Ecto neural progenitor cell (in vitro differentiated cells): ENCODE measurements around the gene PTGFR.

ENCODE experiments used
- DNase-seq: peaks from one replicate; pipeline ENCODE4 v3.0.0-alpha.2; 2018; ENCODE audit warnings: low spot score

PTGFR gene

DNA sequence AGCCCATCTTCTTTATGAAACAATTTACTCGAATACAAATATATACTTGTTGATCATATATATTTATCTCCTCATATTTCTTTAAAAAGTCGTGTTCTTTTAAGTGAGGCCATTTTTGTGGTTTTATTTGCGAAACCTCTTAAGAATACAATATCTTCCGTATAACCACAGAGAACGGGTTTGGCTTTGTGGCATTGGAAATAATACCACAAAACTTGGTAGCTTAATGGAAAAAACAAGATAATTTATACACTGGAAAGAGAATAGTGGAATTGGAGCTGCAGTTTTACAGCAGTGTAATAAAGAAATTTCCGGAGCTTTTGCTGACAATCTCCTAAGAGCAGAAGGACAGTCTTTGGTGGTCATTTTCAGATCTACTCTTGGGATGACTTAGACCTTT, 29.4 kb downstream of the PTGFR start:
- no peak for DNase-seq

DNA sequence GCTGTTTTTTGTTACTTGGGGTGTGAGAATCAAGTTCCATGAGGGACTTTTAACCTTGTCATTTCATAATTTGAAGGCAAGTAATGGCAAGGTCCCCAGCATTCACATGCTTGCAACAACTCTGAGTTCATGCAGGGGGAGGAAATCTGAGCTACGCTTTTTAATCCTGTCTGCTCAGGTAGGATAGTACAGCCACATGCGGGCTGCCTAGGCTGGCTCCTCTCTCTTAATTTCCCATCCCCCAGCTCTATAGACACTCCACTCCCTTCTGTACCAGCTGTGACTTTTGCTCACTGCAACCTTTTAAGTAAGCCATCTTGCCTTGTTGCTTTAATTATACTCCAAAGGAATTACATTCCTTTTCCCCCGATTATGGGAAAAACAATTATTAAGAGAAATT, 30.1 kb downstream of the PTGFR start:
- DNase-seq = no peak

DNA sequence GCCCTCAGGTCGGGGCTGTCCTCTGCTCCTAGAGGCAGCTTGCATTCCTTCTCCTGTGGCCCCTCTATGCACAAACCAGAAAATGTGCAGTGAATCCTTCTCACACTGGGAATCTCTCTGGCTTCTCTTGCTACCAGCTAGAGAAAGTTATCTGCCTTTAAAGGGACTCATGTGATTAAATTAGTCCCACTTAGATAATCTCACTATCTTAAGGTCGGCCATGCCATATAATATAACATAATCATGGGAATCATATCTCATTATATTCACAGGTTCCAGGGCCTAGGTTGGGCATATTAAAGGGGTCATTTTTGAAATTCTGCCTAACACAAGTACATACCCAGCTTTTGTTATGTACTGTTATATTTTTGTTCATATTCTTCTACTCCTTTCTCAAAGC, 31.4 kb downstream of the PTGFR start:
- no peak for DNase-seq

DNA sequence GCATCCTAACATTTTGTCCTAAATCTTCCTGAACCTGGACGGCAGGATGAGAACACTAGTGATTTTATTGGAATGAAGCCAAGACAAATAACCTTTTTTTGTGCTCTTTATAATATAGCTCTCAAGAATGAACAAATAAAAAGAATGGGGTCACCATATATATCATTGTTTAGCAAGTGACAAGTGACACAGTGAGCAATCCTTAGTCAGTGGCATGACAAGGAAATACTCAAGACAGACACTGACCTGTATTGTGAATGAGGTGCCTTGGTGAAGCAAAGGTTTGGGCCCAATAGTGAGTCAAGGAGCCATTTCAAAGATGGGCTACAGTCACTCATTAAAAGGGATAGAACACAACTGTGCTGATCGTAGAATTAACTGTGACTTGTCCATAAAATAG, 35.7 kb downstream of the PTGFR start:
- no peak for DNase-seq

DNA sequence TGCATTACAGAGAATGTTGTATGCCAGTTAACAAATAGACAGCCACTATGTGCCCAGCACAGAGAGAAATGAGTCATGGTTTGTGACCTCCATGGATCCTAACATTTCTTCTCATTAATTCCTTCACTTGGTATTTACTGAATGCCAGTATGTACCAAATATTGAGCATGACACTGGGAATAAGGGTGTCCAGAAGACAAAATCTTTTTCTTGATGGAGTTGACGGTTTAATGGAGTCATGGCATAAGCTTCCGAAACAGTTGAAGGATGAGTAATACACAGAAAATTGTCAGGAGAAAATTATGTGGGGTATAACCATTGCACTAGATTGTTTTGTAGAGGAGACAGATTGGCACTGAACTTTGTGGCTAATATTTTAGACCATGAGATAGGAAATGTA, 36.9 kb downstream of the PTGFR start:
- no peak for DNase-seq

DNA sequence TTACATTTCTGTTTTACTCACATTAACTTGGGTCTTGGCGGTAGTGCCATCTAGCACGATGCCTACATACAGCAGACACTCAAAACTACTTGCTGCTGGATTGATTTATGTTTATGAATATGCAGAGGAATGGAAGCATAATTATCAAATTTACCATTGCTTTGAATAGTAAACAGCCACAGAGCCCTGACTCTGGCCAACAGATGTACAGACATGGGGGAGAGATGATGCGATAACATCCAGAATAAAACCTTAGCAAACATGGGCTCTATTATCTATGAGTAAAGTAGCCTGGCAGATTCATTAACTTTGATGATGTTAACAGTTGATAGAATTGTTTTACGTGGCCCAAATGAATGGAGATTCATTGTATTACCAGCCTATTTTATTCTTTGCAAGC, 42.8 kb downstream of the PTGFR start:
- no peak for DNase-seq

DNA sequence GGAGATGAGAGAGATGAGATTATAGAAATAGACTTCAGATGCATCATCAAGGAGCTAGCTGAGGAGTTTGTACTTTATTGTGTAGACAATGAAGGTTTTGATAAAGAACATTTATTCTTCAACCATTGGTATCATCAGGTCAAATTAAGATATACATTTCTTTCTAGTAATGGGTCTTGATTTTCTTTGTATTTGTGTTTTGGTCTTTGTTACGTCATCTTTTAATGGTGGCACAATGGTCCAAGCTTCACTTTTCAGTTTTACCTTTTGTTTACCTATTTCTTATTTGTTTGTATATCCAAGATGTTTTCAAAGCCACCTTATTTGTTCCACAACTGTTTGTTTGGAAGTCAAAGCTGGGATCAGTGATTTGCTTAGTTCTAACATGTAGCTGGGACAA, 44.5 kb downstream of the PTGFR start:
- DNase-seq = no peak

DNA sequence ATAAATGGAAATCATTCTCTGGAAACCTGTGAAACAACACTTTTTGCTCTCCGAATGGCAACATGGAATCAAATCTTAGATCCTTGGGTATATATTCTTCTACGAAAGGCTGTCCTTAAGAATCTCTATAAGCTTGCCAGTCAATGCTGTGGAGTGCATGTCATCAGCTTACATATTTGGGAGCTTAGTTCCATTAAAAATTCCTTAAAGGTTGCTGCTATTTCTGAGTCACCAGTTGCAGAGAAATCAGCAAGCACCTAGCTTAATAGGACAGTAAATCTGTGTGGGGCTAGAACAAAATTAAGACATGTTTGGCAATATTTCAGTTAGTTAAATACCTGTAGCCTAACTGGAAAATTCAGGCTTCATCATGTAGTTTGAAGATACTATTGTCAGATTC, 45.7 kb downstream of the PTGFR start:
- no peak for DNase-seq

DNA sequence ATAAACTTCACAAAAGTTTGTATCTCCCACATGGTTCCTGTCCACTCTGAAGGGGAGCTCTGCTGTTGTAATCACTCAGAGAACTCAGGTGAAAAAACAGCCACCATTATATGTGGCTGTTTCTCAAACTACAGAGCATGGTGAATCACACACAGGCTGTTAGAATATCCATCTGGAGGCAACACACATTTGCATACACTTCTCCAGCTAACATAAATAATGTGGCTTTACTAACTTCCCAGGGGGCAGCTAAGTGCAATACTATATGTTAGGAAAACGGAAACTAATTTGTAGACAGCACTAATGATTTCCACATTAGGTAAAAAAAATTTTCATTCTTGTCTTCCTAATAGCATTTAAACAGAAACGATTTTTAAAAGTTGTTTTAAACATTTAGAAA, 49.3 kb downstream of the PTGFR start:
- no peak for DNase-seq

DNA sequence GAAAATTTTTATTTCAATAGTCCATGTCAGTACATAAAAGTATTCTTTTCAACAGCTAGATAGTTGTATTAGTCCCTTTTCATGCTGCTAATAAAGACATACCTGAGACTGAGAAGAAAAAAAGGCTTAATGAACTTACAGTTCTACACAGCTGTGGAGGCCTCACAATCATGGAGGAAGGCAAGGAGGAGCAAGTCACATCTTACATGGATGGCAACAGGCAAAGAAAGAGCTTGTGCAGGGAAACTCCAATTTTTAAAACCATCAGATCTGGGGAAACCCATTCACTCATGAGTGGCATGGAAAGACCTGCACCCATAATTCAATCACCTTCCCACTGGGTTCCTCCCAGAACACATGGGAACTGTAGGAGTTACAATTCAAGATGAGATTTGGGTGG, 50.7 kb downstream of the PTGFR start:
- DNase-seq = no peak

DNA sequence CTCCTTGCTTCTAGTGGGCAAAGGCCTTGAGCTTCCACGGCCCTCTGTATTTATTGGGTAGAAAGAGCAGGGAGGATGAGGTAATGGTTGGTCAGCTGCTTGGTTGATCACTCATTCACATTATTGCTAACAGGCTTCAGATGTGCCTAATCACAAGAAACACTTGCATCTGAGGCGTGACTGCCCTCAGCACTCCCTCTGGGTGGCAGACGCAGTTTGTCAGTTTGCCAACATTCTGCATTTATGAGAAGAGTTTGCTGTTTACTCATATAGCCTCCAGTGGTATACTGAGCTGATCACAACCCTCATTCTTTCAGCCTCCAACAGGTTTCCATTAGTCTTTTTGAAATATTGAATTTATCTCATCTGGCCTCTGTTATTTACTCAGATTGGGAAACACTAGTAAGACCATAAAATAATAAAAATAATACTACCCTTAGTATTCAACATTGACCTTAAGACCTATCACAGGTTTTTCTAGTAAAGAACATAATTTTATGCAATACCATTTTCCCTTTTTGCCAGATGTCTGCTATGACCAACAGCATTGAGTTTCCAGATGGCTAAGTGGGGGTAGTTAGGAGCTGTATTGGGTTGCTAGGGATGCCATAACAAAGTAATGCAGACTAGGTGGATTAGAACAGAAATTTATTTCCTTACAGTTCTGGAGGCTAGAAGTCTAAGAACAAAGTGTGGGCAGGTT, 53.3 kb downstream of the PTGFR start:
- no peak for DNase-seq

DNA sequence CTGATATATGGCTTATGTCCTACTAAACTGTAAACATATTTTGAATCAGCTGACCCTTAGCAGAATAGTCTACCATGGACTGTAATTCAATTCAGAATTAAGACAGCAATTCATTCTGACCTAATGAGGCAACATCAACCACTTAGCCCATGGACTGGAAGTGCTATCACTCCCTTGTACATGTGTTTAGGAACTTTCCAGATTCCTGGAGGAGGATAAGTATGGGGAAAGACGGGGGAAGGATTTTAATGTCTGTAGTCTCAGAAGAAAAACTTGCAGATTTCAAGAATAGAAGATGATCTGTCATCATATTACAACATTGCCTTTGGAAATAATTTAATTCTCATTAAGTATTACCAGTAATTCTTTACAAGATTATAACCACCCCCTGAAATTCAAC, 56.3 kb downstream of the PTGFR start:
- no peak for DNase-seq

DNA sequence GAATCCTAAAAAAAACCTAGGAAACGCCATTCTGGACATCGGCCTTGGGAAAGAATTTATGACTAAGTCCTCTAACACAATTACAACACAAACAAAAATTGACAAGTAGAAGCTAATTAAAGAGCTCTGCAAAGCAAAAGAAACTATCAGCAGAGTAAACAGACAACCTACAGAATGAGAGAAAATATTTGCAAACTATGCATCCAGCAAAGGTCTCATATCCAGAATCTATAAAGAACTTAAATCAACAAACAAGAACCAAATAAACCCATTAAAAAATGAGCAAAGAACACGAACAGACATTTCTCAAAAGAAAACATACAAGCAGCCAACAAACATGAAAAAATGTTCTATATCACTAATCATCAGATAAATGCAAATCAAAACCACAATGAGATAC, 58.6 kb downstream of the PTGFR start:
- DNase-seq = no peak

DNA sequence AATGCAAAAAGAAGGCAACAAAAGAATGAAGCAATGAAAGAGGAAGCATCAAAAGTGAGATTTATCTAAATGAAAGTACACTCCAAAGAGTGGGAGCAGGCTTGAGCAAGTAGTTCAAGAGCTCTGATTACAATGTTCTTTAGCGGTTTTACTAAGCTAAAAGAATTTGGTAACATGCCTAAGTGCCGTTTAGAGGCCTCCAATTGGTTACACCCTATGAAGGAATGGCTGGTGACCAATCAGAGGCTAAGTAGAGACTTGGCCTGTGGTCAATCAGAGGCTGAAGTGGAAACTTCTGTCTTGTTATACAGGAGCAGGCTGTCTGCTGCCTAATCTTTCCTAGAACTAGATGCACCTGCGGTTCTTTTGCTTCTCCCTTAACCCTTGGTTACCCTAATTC, 59.1 kb downstream of the PTGFR start:
- DNase-seq = no peak

DNA sequence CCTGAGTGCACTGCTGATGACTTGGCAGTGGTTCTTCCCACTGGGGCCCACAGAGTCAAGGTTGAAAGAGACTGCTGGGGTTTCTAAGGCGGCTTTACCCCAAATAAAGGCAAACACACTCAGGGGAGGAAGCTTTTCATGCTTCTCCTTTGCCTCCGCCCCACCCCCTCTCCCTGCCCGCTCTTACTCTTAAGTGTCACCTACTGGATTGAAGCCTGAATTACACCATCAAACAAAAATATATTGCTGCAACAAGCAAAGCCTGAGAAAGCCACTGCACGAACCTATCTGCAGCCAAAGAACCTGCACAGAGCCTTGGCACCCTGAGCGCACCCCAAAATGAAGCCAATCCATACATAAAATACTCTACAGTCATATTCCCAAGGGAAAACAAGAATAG, 63.1 kb downstream of the PTGFR start:
- DNase-seq = no peak

DNA sequence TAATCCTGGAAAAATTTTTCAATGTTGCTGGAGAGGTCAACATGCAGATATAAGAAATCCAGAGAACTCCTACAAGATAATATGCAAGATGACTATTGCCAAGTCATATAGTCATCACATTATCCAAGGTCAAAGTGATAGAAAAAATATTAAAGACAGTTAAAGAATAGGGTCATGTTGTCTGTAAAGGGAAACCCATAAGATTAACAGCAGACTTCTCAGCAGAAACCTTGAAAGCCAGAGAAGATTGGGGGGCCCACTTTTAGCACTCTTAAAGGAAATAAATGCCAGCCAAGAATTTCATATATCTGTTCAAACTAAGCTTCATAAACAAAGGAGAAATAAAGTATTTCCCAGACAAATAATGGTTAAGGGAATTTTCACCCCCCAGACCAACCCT, 64.1 kb downstream of the PTGFR start:
- no peak for DNase-seq

DNA sequence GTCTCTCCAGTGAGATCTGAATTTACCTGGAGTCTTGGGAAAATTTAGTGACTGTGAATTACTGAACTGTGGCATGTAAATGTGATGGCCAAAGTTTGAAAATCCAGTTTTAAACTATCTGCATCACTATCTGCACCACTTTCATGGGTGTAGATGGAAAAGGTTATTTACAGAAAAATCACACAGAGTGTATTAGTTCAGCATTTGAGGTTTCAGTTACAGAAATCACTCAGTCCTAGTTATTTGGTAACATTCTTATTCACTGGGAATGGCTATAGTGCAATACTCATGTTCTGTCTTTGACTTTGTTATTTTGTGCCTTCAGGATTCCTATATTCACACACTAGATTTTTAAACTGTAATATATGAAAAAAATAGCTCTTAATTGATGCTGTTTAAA, 68.9 kb downstream of the PTGFR start:
- no peak for DNase-seq

DNA sequence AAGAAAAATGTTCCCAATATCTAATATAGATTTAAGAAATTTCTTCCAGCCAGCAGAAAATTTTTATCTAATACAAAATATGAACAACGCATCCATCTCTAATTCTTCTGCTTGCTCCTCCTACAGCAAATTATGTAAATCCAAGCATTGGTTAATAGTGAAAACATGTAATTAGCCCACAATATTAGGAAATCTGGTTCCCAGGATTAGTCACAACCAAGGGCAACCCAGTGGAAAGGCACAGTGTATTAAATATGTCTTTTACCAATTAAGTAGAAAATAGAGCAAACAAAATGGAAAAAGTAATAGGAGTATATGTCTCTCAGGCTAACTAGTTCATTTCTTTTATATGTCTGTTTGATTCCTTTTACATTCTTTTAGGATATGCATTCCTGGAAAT, 70.0 kb downstream of the PTGFR start:
- DNase-seq = no peak

DNA sequence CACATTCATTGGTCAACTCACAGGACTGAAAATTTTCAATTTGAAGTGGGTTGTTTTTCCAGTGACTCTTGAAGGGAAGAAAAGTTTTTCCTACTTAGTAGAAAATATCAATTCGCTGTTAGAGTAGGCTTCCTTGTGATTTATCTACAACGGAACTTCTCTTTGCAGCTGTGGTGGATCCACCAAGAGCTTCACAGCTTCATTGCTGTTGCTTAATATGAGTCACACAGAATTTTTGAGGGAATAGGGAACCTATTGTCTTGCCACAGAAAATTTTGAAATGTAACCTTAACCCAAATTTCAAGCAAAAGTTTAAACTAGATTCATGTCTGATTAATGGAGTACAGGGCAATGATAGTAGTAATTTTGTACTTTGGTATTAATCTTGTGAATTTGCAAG, 71.1 kb downstream of the PTGFR start:
- DNase-seq = no peak

DNA sequence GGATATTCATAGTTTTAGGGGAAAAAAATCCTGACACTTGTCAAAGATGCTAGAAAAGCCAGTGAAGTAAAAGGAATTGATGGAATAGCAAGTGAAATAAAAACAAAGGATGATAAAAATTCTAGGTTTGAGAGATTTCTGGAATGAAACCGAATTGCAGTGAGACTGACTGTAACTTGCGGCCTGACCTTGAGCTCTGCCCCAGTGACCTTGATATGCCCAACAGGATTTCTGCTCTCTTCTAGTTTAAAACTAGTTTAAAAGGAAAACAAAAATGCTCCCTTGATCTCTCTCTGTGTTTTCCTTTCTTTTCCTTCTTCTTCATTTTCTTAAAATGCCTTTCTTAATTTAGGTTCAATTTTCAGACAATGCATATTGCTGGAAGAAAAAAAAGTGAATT, 74.6 kb downstream of the PTGFR start:
- no peak for DNase-seq

DNA sequence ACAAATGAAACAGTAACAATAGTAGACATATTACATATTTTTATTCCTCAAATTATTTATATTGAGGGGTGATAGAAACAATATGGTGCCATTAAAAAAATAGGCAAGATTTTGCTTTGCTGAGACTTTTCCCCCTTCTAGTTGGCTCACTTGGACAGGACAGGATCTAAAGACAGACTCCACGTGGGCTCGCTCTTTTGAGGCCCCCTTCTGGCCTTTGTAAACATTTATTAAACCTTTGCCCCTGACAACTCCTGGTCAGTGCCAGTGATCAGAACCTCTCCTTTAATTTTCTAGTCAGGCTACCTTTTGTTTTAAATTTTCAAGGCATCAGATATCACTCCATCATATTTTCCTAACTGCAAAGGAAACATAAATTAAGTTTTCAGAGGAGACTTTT, 79.8 kb downstream of the PTGFR start:
- DNase-seq = no peak

DNA sequence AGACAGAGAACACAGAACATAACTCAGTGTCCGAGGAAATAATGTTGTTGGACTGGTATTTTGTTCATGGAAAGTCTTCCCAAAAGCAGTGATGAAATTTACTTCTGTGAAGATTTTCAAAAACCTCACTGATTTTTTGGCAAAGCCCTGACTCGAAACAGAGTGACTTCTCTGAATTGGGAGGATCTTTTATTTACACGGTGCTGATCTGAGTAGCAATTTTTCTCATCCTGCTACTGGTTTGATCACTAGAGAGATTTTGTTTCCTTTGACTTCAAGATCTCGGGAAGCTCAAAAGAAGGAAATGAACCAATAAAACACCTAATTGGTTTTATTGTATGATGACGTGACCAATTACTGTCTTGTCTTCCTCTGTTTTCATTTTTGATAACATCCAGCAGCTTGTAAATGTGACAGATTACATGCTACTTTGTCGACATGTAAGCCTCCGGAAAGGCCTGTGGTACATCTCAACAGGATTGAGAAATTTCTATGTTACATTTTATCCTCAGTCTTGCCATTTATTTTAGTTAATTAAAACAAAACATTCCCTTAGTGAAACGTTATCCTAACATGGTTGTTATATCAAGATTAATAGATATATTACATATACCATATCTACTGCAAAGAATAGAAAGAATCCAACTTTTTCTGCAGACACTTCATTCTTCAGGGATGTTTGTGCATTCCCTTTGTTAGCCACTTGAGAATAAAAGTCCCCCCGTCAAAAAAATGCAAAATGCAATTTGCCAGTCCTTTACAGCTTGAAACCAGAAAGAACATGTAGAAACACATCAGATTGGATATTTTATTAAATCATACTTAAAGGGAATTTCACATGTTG, 86.7 kb downstream of the PTGFR start:
- no peak for DNase-seq

DNA sequence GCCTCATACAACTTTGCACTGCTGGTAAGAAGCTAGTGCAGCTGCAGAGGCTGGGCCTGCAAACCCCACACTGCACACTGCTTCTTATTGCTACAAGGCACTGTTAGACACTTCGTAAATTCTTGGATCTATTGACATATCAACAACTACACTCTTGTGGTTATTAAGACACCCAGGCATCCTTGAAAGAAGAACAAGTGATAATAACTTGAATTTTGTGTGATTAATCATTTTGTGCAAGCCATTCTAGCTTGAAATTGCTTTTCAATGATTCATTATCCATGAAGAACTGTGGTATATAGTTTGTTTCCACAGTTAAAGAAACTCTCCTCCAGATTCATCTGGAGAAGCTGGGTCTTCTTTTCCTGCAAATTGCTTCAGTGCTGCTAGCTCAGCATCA, 95.8 kb downstream of the PTGFR start:
- no peak for DNase-seq

DNA sequence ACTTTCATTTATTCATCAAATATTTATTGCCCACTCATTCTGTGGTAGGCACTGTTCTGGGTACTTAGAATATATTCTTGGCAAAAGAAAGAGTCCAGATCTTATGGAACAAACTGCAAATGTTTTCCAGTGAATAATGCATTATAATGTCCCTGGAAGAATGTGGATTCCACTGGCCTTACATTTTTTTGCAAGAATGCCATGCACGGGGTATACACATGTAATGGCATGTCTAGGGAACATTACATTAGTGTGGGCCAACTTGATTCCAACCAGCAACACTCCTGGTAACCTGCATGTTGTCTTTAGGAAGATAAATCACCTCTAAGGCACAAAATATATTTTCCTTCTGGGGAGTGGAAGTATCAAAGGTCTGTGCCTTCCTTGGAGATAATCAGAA, 96.4 kb downstream of the PTGFR start:
- no peak for DNase-seq
